ENCODE data around the gene HOXA4.

HOXA4 gene

DNA sequence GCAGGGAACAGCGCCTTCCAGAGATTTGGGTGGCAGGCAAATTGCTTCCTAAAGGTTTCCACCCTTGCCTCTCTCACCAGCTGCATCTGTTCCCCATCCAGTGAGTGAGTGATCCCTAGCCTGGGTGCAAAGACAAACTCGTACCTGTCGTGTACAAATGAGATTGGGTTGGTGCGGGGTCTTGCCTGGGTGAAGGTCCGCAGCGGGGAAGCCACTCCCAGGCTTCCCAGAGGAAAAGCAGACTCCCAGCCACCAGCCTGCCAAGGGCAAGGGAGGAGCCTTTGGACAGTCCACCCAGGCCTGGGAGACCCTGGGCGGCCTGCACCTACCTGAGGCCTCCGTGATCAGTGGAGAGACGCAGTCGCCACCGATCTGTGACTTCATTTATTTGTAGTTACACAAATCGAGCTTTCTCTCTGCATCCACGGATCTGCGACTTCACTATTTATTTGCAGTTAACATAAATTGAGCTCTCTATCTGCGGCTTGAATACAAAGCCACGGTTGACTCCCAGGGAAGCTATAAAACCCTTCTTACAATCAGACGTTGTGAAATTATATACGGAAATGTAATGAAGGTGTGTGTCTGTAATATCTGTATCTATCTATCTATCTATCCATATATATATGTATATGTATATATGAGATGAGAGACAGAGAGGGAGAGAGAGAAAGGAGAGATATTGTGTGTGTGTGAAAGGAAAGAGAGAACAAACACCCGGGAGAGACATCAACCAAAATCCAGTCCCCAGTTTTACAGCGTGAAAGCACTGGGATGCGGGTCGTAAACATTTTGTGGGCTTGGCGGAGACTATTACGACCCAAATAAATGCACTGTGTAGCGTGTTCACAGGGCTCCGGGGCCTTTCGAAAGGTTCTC lies 28.9 kb upstream of the HOXA4 start:
- no peak overlapping the region for H3K4me3 ChIP-seq (ENCODE audit: low read depth, low read length)
- TF ChIP-seq, protein P1, sequence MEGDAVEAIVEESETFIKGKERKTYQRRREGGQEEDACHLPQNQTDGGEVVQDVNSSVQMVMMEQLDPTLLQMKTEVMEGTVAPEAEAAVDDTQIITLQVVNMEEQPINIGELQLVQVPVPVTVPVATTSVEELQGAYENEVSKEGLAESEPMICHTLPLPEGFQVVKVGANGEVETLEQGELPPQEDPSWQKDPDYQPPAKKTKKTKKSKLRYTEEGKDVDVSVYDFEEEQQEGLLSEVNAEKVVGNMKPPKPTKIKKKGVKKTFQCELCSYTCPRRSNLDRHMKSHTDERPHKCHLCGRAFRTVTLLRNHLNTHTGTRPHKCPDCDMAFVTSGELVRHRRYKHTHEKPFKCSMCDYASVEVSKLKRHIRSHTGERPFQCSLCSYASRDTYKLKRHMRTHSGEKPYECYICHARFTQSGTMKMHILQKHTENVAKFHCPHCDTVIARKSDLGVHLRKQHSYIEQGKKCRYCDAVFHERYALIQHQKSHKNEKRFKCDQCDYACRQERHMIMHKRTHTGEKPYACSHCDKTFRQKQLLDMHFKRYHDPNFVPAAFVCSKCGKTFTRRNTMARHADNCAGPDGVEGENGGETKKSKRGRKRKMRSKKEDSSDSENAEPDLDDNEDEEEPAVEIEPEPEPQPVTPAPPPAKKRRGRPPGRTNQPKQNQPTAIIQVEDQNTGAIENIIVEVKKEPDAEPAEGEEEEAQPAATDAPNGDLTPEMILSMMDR (IDR thresholded peaks at IDR 0.05; ENCODE audit: insufficient read depth, low read depth, low read length, missing control alignments): no peak
- DNase-seq (ENCODE audit: low read depth): no peak

DNA sequence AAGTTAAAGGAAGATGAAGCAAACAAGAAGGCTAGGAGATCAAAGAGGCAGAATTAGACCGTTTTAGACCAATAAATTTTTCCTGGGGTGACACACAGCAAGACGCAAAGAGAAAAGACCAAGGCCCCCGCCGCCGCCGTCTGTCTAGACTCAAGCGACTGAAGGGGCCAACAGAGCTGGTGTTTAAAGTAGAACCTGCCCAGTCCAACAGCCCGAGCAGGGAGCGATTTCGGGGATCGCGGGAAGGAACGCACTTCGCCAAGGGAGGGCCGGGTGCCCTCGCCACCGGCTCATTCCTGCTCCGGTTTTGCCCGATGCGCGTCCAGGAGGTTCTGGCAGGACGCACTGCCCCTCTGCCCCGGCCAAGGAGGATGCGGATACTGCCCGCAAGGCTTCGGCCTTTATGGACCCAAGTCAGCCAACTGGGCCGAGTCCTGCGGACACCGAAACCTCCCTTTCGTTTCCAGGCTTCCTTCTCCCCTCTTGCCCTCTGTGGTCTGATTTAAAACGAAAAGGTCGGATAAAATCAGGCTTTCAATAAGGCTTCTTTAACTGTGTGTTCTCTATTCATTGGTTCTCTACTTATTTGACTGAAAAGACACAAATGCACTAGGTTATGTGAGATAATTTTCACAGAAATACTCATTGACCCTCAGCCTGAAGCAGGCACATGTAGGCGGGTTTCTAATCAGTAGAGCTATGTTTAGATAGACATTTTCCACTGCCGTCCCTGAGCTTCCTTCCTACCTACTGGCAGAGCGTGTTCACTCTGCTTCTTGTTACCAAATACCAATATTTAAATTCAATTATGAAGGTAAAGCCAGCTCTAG lies 28.1 kb upstream of the HOXA4 start:
- TF ChIP-seq, protein P1 (IDR thresholded peaks at IDR 0.05; ENCODE audit: insufficient read depth, low read depth, low read length, missing control alignments): no peak
- DNase-seq (ENCODE audit: low read depth): no peak
- H3K4me3 ChIP-seq (ENCODE audit: low read depth, low read length): no peak overlapping the region

DNA sequence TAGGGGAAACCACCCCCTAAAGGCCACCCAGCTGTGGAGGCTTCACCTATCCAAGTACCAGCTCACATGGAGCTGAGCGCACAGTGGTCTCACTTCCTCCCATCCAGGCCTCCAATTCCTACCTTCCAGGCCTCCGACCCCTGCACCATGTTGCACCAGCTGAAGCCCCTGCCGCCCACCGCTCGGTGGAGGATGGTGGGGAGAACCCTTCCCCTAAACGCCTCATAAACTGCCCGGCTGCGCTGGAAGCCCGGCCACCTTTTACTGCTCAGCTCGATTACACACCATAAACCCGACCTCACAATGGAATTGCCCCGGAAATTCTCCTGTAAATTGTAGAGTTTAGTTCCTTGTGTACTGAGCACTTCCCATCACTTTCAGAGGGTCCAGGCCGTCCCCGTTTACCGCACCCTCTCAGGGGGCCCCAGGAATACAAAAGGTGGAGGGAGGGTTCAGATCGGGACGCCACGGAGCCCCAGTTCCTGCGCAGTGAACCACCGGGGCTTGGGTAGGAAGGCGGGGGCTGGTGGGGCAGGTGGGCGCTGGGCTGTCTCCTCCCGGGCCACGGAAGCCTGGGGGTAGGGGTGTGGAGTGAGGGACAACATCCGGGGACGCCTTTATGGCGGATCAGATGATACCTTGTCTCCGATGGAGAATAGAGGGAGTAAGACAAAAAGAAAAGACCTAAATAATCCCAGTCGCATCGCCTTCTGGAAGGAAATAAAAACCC lies 27.3 kb upstream of the HOXA4 start:
- no peak overlapping the region for H3K4me3 ChIP-seq (ENCODE audit: low read depth, low read length)
- no peak for DNase-seq (ENCODE audit: low read depth)
- TF ChIP-seq, protein P1 (IDR thresholded peaks at IDR 0.05; ENCODE audit: insufficient read depth, low read depth, low read length, missing control alignments): no peak

DNA sequence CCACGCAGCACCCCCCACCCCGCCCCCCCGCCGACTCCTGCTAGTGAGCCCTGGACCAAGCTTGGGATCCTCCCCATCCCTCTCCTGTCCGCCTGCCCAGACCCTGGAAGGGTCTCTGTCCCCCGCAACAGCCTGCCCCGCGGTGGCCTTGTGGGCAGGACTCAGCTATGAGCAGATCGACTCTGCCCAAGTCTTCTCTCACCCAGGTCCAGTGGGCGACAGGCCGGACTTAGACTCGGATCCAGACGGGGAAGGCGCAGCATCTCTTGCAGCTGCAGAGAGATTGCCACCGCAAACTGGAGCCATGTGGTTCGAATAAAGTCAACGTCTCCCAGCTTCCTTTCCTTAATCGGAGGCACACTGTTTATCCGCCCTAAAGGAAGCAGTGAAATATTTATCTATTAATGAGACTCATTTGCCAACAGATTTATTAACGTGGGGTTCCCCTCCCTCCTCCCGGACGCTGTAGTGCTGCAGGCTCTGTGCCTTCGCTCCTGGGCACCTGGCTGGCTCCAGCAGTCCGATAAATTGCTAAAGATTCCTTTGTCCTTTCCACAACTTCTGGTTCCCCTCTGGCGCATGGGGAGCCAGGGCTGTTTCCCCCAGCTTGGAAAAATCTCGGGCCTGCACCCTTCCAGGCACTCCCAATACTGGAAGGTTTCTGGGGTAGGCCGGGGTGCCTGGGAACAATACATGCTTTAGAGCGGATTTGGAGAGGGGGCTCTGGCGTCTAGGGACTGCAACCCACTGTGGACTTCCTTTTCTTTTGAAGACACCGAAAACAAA lies 26.6 kb upstream of the HOXA4 start:
- DNase-seq (ENCODE audit: low read depth): no peak
- no peak overlapping the region for H3K4me3 ChIP-seq (ENCODE audit: low read depth, low read length)
- TF ChIP-seq, protein P1 (IDR thresholded peaks at IDR 0.05; ENCODE audit: insufficient read depth, low read depth, low read length, missing control alignments): no peak

DNA sequence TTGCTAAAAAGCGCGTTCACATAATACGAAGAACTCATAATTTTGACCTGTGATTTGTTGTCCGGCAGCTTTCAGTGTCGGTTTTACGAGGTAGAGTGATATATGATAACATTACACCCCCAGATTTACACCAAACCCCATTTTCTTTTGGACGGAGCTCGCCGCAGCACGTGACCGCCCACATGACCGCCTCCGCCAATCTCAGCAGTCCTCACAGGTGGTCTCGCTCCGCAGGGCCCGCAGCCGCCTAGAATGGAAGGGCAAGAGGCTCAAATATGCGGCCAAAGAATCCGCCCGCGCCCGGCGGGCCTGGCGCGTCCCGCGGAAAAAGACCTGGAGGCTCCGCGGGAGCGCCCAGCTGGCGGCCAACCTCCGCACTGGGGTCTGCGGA lies 25.9 kb upstream of the HOXA4 start, which contains the start of gene HOXA7:
HOXA7 (minus strand) TSS at position 168 of the 391 bp plus-strand sequence; CDS start at position 38, 130 bp downstream.
- H3K4me3 ChIP-seq (ENCODE audit: low read depth, low read length): no peak within 1 kb of the TSS
- DNase-seq (ENCODE audit: low read depth): no peak
- TF ChIP-seq, protein P1 (IDR thresholded peaks at IDR 0.05; ENCODE audit: insufficient read depth, low read depth, low read length, missing control alignments): no peak

Data from GM12865 (cell line).